Measurements from ENCODE around the gene VCAN. TPM values are rescaled to one million over a fixed set of nuclear protein-coding genes. Genes with fewer than 3 reads are reported as not detected.

VCAN gene
- total RNA-seq, 1 donor: 549 TPM

DNA sequence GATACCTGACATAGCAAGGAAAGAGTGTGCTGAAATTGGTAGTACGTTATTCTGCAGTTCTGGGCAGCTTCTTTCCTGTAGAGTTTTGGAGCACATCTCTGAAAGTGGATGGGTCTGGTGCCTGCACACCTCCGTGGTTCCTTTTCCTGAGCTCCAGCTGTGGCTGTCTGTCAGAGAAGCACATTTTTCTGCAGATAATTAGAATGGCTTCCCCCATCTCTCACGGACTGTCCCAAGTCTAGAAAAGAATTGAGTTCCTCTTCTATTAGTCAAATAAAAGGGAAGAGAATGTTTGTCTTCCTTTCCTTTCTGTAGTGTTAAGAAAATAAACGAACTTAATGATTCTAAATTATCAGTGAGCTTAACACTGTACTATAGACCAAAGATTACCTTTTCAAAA lies 55.7 kb downstream of the VCAN start:
- Histone ChIP-seq H3K4me3 (ENCODE audit: low read length) (no peak overlapping the region), H3K27me3 (ENCODE audit: insufficient read depth, low read length) (no peaks in the 10 kb centered on the region), H3K9me3 (ENCODE audit: low read depth, low read length) (no peaks in the 10 kb centered on the region), H3K4me1 (ENCODE audit: insufficient read depth, low read length) (no peaks in the 10 kb centered on the region)

DNA sequence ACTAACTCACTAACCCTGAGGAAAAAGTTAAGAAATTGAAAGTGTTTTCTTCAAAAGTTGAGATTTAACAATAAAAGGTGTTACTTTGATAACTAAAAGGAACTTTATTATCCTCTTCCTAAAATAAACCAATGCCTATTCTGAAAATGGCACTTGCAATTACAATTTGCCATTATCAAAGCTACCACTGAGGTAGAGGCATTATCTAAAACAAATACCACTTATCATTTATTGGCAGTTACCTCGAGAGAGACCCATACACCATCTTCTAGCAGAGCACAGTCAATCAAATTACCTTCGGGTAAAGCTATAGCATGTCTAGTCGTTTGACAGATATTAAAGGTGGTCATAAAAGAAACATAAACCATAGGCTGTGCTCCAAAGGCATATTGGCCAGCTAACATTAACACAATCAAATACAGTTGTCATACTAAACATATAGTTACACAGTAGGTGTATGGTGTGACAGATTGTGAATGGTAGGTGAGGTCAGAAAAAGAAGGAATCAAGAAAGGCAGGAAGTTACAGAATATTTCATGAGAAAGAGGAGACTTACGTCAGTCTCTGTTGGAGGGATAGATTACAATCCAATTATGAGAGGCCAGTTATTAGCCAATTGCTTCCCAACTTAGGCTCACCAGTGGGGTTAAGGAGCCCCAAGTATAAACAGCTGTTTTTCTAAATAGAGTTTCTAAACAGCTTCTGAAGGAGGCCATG lies 56.3 kb downstream of the VCAN start:
- no peaks in the 10 kb centered on the region for H3K4me1 ChIP-seq (ENCODE audit: insufficient read depth, low read length)
- no peak overlapping the region for H3K4me3 ChIP-seq (ENCODE audit: low read length)
- H3K9me3 ChIP-seq (ENCODE audit: low read depth, low read length): no peaks in the 10 kb centered on the region
- no peaks in the 10 kb centered on the region for H3K27me3 ChIP-seq (ENCODE audit: insufficient read depth, low read length)

DNA sequence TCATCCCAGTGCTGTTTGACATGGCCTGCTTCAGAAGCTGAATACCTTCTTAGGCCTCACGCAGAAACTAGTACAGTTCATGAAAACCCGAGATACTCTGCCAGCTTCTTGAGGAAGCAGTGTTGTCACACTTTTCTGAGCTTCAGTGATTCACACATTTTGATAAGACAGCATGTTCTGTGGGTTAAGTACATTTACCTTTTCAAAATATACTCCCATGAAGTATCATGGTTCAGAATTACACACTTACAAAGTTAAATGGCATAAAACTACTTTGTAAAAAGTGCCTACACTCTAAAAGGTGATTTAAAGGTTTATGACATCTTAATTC lies 56.9 kb downstream of the VCAN start:
- Histone ChIP-seq H3K4me1 (ENCODE audit: insufficient read depth, low read length) (no peaks in the 10 kb centered on the region), H3K4me3 (ENCODE audit: low read length) (no peak overlapping the region), H3K27me3 (ENCODE audit: insufficient read depth, low read length) (no peaks in the 10 kb centered on the region), H3K9me3 (ENCODE audit: low read depth, low read length) (no peaks in the 10 kb centered on the region)

DNA sequence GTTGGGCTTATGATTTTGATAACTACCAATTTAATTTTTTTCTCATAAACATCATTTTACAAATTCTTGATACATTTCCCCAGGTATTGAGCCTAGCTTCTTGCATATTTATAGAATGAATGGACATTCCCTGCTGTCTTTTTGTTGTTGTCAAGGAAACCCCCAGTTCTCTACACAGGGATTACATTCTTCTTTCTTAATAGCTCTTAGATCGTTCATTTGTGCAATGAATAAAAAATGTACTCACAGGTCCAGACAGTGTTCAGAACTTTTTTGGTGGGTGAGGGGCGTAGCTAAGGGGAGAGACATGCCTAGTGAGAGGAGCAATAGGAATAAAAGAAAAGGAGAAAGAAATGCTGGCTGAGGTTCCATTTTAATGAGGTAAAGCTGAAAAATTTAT lies 58.6 kb downstream of the VCAN start:
- Histone ChIP-seq H3K4me3 (ENCODE audit: low read length) (no peak overlapping the region), H3K27me3 (ENCODE audit: insufficient read depth, low read length) (no peaks in the 10 kb centered on the region), H3K9me3 (ENCODE audit: low read depth, low read length) (no peaks in the 10 kb centered on the region), H3K4me1 (ENCODE audit: insufficient read depth, low read length) (no peaks in the 10 kb centered on the region)

DNA sequence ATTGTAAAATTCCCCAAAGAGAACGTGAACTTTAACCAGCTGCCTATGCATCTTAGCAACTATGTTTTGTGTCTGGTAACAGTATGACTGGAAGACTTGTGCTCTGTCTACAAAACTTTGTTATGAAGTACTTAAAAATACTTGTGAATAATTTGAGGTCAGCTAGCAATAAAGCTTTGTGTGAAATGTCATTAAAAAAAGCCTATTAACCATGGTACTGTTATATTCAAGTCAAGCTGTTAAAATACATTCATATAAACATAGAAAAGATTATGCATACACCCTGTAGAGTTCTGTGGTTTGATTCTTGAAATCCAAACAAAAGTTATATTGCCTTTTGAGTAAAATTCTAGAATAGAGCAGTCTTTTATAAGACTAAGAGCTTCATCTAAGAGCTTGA lies 60.1 kb downstream of the VCAN start:
- Histone ChIP-seq H3K9me3 (ENCODE audit: low read depth, low read length) (no peaks in the 10 kb centered on the region), H3K4me3 (ENCODE audit: low read length) (no peak overlapping the region), H3K4me1 (ENCODE audit: insufficient read depth, low read length) (no peaks in the 10 kb centered on the region), H3K27me3 (ENCODE audit: insufficient read depth, low read length) (no peaks in the 10 kb centered on the region)

DNA sequence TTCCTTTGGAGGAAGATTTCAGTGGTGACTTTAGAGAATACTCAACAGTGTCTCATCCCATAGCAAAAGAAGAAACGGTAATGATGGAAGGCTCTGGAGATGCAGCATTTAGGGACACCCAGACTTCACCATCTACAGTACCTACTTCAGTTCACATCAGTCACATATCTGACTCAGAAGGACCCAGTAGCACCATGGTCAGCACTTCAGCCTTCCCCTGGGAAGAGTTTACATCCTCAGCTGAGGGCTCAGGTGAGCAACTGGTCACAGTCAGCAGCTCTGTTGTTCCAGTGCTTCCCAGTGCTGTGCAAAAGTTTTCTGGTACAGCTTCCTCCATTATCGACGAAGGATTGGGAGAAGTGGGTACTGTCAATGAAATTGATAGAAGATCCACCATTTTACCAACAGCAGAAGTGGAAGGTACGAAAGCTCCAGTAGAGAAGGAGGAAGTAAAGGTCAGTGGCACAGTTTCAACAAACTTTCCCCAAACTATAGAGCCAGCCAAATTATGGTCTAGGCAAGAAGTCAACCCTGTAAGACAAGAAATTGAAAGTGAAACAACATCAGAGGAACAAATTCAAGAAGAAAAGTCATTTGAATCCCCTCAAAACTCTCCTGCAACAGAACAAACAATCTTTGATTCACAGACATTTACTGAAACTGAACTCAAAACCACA lies 67.4 kb downstream of the VCAN start:
- Histone ChIP-seq H3K4me3 (ENCODE audit: low read length) (no peak overlapping the region), H3K4me1 (ENCODE audit: insufficient read depth, low read length) (peaks cover 6% of the 10 kb centered on the region), H3K9me3 (ENCODE audit: low read depth, low read length) (no peaks in the 10 kb centered on the region), H3K27me3 (ENCODE audit: insufficient read depth, low read length) (no peaks in the 10 kb centered on the region)

DNA sequence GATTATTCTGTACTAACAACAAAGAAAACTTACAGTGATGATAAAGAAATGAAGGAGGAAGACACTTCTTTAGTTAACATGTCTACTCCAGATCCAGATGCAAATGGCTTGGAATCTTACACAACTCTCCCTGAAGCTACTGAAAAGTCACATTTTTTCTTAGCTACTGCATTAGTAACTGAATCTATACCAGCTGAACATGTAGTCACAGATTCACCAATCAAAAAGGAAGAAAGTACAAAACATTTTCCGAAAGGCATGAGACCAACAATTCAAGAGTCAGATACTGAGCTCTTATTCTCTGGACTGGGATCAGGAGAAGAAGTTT lies 67.9 kb downstream of the VCAN start:
- Histone ChIP-seq H3K4me1 (ENCODE audit: insufficient read depth, low read length) (peaks cover 6% of the 10 kb centered on the region), H3K9me3 (ENCODE audit: low read depth, low read length) (no peaks in the 10 kb centered on the region), H3K4me3 (ENCODE audit: low read length) (no peak overlapping the region), H3K27me3 (ENCODE audit: insufficient read depth, low read length) (no peaks in the 10 kb centered on the region)

DNA sequence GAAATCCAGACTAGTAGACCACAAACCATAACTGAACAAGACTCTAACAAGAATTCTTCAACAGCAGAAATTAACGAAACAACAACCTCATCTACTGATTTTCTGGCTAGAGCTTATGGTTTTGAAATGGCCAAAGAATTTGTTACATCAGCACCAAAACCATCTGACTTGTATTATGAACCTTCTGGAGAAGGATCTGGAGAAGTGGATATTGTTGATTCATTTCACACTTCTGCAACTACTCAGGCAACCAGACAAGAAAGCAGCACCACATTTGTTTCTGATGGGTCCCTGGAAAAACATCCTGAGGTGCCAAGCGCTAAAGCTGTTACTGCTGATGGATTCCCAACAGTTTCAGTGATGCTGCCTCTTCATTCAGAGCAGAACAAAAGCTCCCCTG lies 68.6 kb downstream of the VCAN start:
- H3K9me3 ChIP-seq (ENCODE audit: low read depth, low read length): no peaks in the 10 kb centered on the region
- no peak overlapping the region for H3K4me3 ChIP-seq (ENCODE audit: low read length)
- no peaks in the 10 kb centered on the region for H3K27me3 ChIP-seq (ENCODE audit: insufficient read depth, low read length)
- H3K4me1 ChIP-seq (ENCODE audit: insufficient read depth, low read length): peaks cover 6% of the 10 kb centered on the region

DNA sequence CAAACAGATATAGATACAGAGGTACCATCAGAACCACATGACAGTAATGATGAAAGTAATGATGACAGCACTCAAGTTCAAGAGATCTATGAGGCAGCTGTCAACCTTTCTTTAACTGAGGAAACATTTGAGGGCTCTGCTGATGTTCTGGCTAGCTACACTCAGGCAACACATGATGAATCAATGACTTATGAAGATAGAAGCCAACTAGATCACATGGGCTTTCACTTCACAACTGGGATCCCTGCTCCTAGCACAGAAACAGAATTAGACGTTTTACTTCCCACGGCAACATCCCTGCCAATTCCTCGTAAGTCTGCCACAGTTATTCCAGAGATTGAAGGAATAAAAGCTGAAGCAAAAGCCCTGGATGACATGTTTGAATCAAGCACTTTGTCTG lies 69.2 kb downstream of the VCAN start:
- H3K9me3 ChIP-seq (ENCODE audit: low read depth, low read length): no peaks in the 10 kb centered on the region
- H3K4me1 ChIP-seq (ENCODE audit: insufficient read depth, low read length): peaks cover 6% of the 10 kb centered on the region
- no peaks in the 10 kb centered on the region for H3K27me3 ChIP-seq (ENCODE audit: insufficient read depth, low read length)
- H3K4me3 ChIP-seq (ENCODE audit: low read length): no peak overlapping the region

DNA sequence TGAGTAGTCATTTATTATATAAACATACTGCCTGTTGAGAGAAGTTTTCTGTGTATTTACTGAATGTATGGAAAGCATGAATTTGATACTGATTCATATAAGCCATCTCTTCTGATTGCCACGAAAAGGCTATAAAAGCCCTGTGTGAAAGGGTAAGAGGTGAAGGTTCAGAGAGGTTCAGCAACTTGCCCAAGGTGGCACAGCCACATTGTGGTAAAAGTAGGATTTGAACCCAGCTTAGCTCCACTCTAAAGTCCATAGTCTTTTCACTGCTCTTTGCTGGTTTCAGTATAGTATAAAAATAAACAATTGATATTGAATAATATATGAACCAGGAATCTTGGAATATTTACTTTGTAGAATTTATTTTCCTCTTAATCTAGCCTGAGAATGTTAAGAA lies 71.3 kb downstream of the VCAN start:
- Histone ChIP-seq H3K4me1 (ENCODE audit: insufficient read depth, low read length) (peaks cover 6% of the 10 kb centered on the region), H3K9me3 (ENCODE audit: low read depth, low read length) (no peaks in the 10 kb centered on the region), H3K4me3 (ENCODE audit: low read length) (no peak overlapping the region), H3K27me3 (ENCODE audit: insufficient read depth, low read length) (no peaks in the 10 kb centered on the region)

DNA sequence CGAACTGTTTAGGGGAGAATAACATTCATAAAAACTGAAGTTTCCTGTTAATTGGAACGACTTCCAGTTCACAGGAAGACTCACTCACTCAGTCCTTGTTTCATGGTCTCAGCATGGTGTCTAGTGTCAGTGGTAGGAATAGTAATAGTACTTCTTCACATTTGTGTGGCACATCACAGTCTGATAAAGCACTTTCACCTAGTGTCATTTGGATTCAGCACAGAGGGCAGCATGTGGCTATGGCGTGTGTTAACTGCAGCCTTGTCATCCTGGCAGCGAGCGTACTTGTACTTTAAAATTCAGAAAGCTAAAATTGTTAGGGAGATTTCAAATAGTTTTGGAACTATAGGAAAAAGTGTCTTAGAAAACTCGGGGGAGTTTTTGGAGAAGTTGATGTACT lies 72.4 kb downstream of the VCAN start:
- Histone ChIP-seq H3K9me3 (ENCODE audit: low read depth, low read length) (no peaks in the 10 kb centered on the region), H3K4me3 (ENCODE audit: low read length) (no peak overlapping the region), H3K27me3 (ENCODE audit: insufficient read depth, low read length) (no peaks in the 10 kb centered on the region), H3K4me1 (ENCODE audit: insufficient read depth, low read length) (peaks cover 6% of the 10 kb centered on the region)

DNA sequence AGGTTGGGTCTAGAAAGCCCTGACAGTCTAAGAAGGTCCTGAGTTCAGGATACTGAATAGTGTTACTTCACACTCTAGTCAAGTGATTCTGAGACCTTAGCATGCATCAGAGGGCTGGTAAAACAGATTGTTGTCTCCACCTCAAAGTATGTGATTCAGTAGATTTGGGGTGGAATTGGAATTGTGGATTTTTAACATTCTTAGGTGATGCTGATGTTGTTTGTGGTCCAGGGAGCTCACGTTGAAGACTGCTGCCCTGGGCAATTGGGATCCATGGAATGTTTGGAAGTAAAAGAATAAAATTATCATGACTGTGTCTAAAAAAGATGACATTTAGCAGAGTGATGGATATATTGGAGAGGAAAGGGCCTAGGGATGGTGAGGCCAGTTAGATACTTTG lies 75.6 kb downstream of the VCAN start:
- Histone ChIP-seq H3K4me3 (ENCODE audit: low read length) (no peak overlapping the region), H3K9me3 (ENCODE audit: low read depth, low read length) (no peaks in the 10 kb centered on the region), H3K4me1 (ENCODE audit: insufficient read depth, low read length) (no peaks in the 10 kb centered on the region), H3K27me3 (ENCODE audit: insufficient read depth, low read length) (no peaks in the 10 kb centered on the region)

DNA sequence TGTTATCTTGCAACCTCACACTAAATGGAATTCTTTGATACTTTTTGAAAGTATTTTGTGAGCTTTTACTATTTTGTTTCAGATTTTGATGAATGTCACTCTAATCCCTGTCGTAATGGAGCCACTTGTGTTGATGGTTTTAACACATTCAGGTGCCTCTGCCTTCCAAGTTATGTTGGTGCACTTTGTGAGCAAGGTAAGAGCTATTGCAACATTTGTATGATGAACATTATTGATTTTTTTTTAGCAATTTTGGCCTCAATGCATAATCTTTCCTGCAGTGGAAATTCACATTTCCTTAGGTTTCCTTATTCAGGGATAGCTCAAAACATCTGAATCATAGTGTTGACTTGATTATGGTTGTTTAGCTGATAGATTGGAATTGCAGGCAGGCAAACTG lies 76.3 kb downstream of the VCAN start:
- Histone ChIP-seq H3K4me3 (ENCODE audit: low read length) (no peak overlapping the region), H3K27me3 (ENCODE audit: insufficient read depth, low read length) (no peaks in the 10 kb centered on the region), H3K9me3 (ENCODE audit: low read depth, low read length) (no peaks in the 10 kb centered on the region), H3K4me1 (ENCODE audit: insufficient read depth, low read length) (no peaks in the 10 kb centered on the region)

DNA sequence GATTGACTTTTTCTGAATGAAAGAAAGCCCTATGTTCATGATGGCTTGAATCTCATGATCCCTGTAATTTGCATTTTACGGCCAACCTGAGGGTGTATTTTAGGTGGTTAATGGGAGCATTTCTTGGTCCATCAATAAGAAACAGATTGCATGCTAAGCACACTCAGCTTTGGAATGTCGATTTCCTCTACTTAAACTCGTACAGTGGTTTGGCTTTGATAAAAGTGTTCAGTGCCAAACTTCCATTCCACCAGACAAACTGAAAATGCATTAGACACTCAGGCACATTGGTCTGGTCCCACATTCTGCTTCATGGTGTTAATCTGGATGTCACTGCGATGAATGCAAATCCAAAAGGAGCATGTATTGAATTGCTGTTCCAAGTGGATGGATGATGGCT lies 77.0 kb downstream of the VCAN start:
- H3K27me3 ChIP-seq (ENCODE audit: insufficient read depth, low read length): no peaks in the 10 kb centered on the region
- no peak overlapping the region for H3K4me3 ChIP-seq (ENCODE audit: low read length)
- no peaks in the 10 kb centered on the region for H3K9me3 ChIP-seq (ENCODE audit: low read depth, low read length)
- H3K4me1 ChIP-seq (ENCODE audit: insufficient read depth, low read length): no peaks in the 10 kb centered on the region

DNA sequence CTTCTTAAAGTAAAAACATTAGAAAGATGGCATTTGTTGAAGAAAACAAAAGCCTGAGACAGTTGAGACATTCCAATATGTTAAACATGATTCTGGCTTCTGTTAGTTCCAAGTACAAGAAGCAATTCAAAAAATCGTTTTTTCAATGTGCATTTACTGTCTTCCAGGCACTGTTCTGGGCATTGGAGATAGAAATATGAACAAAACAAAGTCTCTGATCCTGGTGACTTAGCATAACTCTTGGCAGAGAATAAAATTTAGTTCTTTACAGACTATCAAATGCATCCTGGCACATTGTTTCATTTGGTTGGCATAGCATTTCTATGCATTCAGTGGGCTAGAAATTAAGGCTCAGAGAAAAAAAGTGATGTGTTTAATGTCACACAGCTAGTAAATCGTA lies 77.5 kb downstream of the VCAN start:
- Histone ChIP-seq H3K9me3 (ENCODE audit: low read depth, low read length) (no peaks in the 10 kb centered on the region), H3K4me3 (ENCODE audit: low read length) (no peak overlapping the region), H3K4me1 (ENCODE audit: insufficient read depth, low read length) (no peaks in the 10 kb centered on the region), H3K27me3 (ENCODE audit: insufficient read depth, low read length) (no peaks in the 10 kb centered on the region)

DNA sequence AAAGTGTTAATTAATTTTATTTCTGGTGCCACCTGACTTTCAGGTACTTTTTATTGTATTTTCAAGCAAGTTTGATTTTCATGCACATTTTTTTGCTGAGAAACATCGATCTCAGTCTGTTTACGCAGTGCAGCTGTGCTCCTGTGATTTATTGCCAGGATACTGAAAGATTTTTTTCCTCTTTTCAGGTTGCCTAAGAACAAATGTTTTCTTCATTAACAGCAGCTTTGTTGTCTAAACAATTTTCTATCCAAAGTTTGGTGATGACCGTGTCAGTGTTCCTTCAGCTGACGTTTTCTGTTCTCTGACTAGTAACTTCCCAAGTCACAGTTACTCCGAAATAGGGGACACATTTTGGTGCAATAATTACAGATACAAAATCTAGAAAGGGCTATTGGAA lies 78.1 kb downstream of the VCAN start:
- no peaks in the 10 kb centered on the region for H3K4me1 ChIP-seq (ENCODE audit: insufficient read depth, low read length)
- no peaks in the 10 kb centered on the region for H3K27me3 ChIP-seq (ENCODE audit: insufficient read depth, low read length)
- no peak overlapping the region for H3K4me3 ChIP-seq (ENCODE audit: low read length)
- no peaks in the 10 kb centered on the region for H3K9me3 ChIP-seq (ENCODE audit: low read depth, low read length)

Measured in mononuclear cell (primary cell).